Left kidney (tissue), 2 donors: ENCODE results near the gene ZNF804B. TPM values are rescaled to one million over a fixed set of nuclear protein-coding genes. Genes with fewer than 3 reads are reported as not detected.

Source experiments
- DNase-seq: peaks from one replicate; pipeline ENCODE4 v3.0.0-alpha.2; 2013
- polyA plus RNA-seq: library from polyadenylated mRNA; unstranded; fragments of 120-200 nt; gene quantifications from one replicate; pipeline ENCODE4 v1.2.1, GENCODE V29; 2013; ENCODE audit not compliant: insufficient read length

ZNF804B gene
- polyA plus RNA-seq, 1 donor: 0.42 TPM

GRCh38 chr7:88969167-88969566 is 209.7 kb downstream of the ZNF804B start:
- DNase-seq: no peak

GRCh38 chr7:88985295-88985694 is 225.8 kb downstream of the ZNF804B start:
- no peak for DNase-seq

- DNase-seq: no peak
These were observed 241.8 kb downstream of the ZNF804B start for GRCh38 chr7:89001306-89001705.

GRCh38 chr7:89002981-89003956 is 243.8 kb downstream of the ZNF804B start:
- DNase-seq: no peak

- DNase-seq: no peak
These were observed 252.5 kb downstream of the ZNF804B start for GRCh38 chr7:89012016-89012415.

DNA sequence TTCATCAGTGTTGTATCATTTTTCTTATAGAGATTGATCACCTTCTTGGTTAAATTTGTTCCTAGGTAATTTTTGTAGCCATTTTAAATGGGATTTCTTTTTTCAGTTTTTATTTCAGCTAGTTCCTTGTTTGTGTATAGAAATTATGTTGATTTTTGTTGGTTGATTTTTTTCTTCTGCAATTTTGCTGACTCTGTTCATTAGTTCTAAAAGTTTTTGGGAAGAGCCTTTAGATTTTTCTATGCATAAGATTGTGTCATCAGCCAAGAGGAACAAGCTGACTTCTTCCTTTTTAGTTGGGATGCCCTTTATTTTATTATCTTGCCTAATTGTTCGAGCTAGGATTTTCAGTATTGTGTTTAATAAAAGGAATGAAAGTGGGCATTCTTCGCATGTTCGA is 258.2 kb downstream of the ZNF804B start:
- no peak for DNase-seq

DNA sequence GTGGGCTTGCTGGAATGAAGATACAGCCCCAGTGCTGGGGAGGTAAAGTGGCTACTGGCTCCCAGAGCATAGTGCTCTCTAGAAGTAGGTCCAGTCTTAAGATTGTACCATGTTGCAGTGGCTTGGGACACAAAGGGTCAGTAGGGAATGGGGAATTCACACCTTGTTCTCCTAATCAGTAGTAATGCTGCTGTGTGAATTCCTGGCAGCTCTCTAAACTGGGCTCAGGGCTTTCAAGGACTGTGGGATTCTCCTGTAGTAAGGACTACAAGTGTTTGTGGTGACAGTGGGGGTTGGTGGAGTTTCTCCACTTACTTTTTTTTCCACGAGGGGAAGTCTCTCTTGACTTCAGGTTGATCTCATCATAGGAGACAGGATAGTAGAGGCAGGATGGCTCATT is 262.2 kb downstream of the ZNF804B start:
- DNase-seq: no peak

- no peak for DNase-seq
These were observed 263.7 kb downstream of the ZNF804B start for GRCh38 chr7:89023206-89023605.

- DNase-seq: no peak
These were observed 264.4 kb downstream of the ZNF804B start for GRCh38 chr7:89023877-89024276.

- DNase-seq: no peak
These were observed 268.3 kb downstream of the ZNF804B start for GRCh38 chr7:89027781-89028180.

- no peak for DNase-seq
These were observed 268.8 kb downstream of the ZNF804B start for GRCh38 chr7:89028319-89028718.

GRCh38 chr7:89029864-89030263 is 270.4 kb downstream of the ZNF804B start:
- no peak for DNase-seq

DNA sequence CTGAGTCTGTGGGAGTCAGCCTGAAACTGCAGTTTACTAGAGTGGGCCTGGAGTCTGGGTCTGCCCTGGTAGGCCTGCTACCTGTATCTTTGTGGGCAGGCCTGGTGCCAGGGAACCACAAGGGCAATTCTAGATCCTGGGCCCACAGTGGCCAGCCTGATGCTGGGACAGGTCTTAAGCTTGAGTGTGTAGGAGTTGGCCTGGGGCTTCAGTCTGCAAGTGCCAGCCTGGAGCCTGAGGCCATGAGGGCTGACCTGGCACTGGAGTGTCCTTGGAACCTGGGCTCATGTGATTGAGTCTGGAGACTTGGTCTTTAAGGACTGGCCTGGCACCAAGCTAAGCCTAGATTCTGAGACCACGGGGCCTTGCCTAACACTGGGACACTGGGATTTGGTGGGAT is 281.7 kb downstream of the ZNF804B start:
- no peak for DNase-seq

DNA sequence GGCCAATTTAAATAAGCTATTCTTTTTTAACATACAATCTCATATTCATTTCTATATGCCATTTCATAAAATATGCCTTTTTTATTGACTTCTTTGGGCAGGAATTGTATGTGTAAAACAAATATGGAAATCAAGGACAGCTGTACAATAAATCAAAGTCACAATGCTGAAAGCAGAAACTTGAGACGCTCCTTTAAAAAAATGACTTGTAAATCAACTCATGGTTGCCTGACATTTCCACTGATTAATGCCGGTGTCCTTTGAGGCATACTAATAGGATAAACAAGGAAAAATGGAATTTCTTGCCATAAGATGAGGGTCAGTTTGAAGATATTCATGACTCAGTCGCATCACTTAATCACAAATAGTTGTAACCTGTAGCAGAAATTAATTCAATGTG is 283.4 kb downstream of the ZNF804B start:
- DNase-seq: peak; percentile 4

- no peak for DNase-seq
These were observed 289.5 kb downstream of the ZNF804B start for GRCh38 chr7:89049043-89049442.

GRCh38 chr7:89053130-89053529 is 293.6 kb downstream of the ZNF804B start:
- no peak for DNase-seq

- DNase-seq: no peak
These were observed 294.9 kb downstream of the ZNF804B start for GRCh38 chr7:89054361-89054760.

GRCh38 chr7:89060234-89060633 is 300.7 kb downstream of the ZNF804B start:
- no peak for DNase-seq

GRCh38 chr7:89064831-89065230 is 305.3 kb downstream of the ZNF804B start:
- no peak for DNase-seq

GRCh38 chr7:89067048-89067447 is 307.5 kb downstream of the ZNF804B start:
- DNase-seq: no peak

- DNase-seq: no peak
These were observed 312.6 kb downstream of the ZNF804B start for GRCh38 chr7:89072081-89072480.

GRCh38 chr7:89073776-89074175 is 314.3 kb downstream of the ZNF804B start:
- DNase-seq: no peak

GRCh38 chr7:89077992-89078391 is 318.5 kb downstream of the ZNF804B start:
- DNase-seq: no peak

- DNase-seq: no peak
These were observed 326.1 kb downstream of the ZNF804B start for GRCh38 chr7:89085580-89085979.
